ENCODE measurements around the gene LRFN2. TPM values are rescaled to one million over a fixed set of nuclear protein-coding genes. Genes with fewer than 3 reads are reported as not detected.

LRFN2 gene
- total RNA-seq, 1 donor from 2014 or later: 0.35 TPM

GRCh38 chr6:40436685-40437604, 150.2 kb downstream of the LRFN2 start:
- no peaks in the 10 kb centered on the region for H3K9me3 Mint-ChIP-seq
- H3K27ac Mint-ChIP-seq: peak overlapping the region; percentile 63
- H3K4me1 Mint-ChIP-seq: peaks cover 27% of the 10 kb centered on the region
- intact Hi-C loops (cut with micrococcal nuclease): loop anchor here (2.0 to 5.0 kb wide), 2 partner anchors 50 to 108 kb away; no protein-coding TSS in a partner anchor
- peak; percentile 85 for DNase-seq
- peak overlapping the region; percentile 26 for H3K4me3 Mint-ChIP-seq
- H3K27me3 Mint-ChIP-seq: no peaks in the 10 kb centered on the region
- no peaks in the 10 kb centered on the region for H3K36me3 Mint-ChIP-seq (ENCODE audit: low read depth)

- no peaks in the 10 kb centered on the region for H3K36me3 Mint-ChIP-seq (ENCODE audit: low read depth)
Measured at GRCh38 chr6:40432982-40433381, 154.2 kb downstream of the LRFN2 start.

GRCh38 chr6:40431706-40432105, 155.5 kb downstream of the LRFN2 start:
- H3K9me3 Mint-ChIP-seq: no peaks in the 10 kb centered on the region
- no peak for DNase-seq
- no peak overlapping the region for H3K4me3 Mint-ChIP-seq
- no peaks in the 10 kb centered on the region for H3K36me3 Mint-ChIP-seq (ENCODE audit: low read depth)
- intact Hi-C loops (cut with micrococcal nuclease): no loop called here
- H3K27me3 Mint-ChIP-seq: peaks cover 14% of the 10 kb centered on the region
- peaks cover 4% of the 10 kb centered on the region for H3K4me1 Mint-ChIP-seq
- H3K27ac Mint-ChIP-seq: no peak overlapping the region

More at GRCh38 chr6:40432982-40433381, 154.2 kb downstream of the LRFN2 start:
- Mint-ChIP-seq H3K27me3 (peaks cover 12% of the 10 kb centered on the region), H3K27ac (no peak overlapping the region), H3K9me3 (no peaks in the 10 kb centered on the region), H3K4me3 (no peak overlapping the region), H3K4me1 (peaks cover 14% of the 10 kb centered on the region)
- DNase-seq: no peak
- intact Hi-C loops (cut with micrococcal nuclease): no loop called here

- Mint-ChIP-seq H3K4me3 (no peak overlapping the region), H3K4me1 (peaks cover 3% of the 10 kb centered on the region), H3K9me3 (no peaks in the 10 kb centered on the region), H3K27ac (no peak overlapping the region), H3K27me3 (peaks cover 25% of the 10 kb centered on the region), H3K36me3 (ENCODE audit: low read depth) (no peaks in the 10 kb centered on the region)
- DNase-seq: no peak
- intact Hi-C loops (cut with micrococcal nuclease): no loop called here
Measured at GRCh38 chr6:40427196-40427595, 160.0 kb downstream of the LRFN2 start.

- Mint-ChIP-seq H3K4me1 (peaks cover 3% of the 10 kb centered on the region), H3K27ac (no peak overlapping the region), H3K4me3 (no peak overlapping the region), H3K36me3 (ENCODE audit: low read depth) (no peaks in the 10 kb centered on the region), H3K27me3 (peaks cover 27% of the 10 kb centered on the region), H3K9me3 (no peaks in the 10 kb centered on the region)
- intact Hi-C loops (cut with micrococcal nuclease): no loop called here
- no peak for DNase-seq
Measured at GRCh38 chr6:40426346-40427066, 160.7 kb downstream of the LRFN2 start.

- H3K4me1 Mint-ChIP-seq: peaks cover 3% of the 10 kb centered on the region
- no peaks in the 10 kb centered on the region for H3K9me3 Mint-ChIP-seq
- H3K27ac Mint-ChIP-seq: no peak overlapping the region
- no peak for DNase-seq
- intact Hi-C loops (cut with micrococcal nuclease): no loop called here
- H3K36me3 Mint-ChIP-seq (ENCODE audit: low read depth): no peaks in the 10 kb centered on the region
- H3K27me3 Mint-ChIP-seq: peaks cover 25% of the 10 kb centered on the region
- no peak overlapping the region for H3K4me3 Mint-ChIP-seq
Measured at GRCh38 chr6:40425192-40425919, 161.8 kb downstream of the LRFN2 start.

- H3K36me3 Mint-ChIP-seq (ENCODE audit: low read depth): no peaks in the 10 kb centered on the region
- no peak for DNase-seq
- peaks cover 17% of the 10 kb centered on the region for H3K27me3 Mint-ChIP-seq
- no peaks in the 10 kb centered on the region for H3K9me3 Mint-ChIP-seq
- H3K4me1 Mint-ChIP-seq: peaks cover 4% of the 10 kb centered on the region
- no peak overlapping the region for H3K4me3 Mint-ChIP-seq
- intact Hi-C loops (cut with micrococcal nuclease): no loop called here
- no peak overlapping the region for H3K27ac Mint-ChIP-seq
Measured at GRCh38 chr6:40422046-40422445, 165.1 kb downstream of the LRFN2 start.

- intact Hi-C loops (cut with micrococcal nuclease): no loop called here
- no peak overlapping the region for H3K4me3 Mint-ChIP-seq
- DNase-seq: no peak
- H3K4me1 Mint-ChIP-seq: peaks cover 4% of the 10 kb centered on the region
- peaks cover 15% of the 10 kb centered on the region for H3K27me3 Mint-ChIP-seq
- no peak overlapping the region for H3K27ac Mint-ChIP-seq
- no peaks in the 10 kb centered on the region for H3K9me3 Mint-ChIP-seq
- H3K36me3 Mint-ChIP-seq (ENCODE audit: low read depth): no peaks in the 10 kb centered on the region
Measured at GRCh38 chr6:40419946-40420728, 167.0 kb downstream of the LRFN2 start.

GRCh38 chr6:40419377-40419776, 167.8 kb downstream of the LRFN2 start:
- DNase-seq: no peak
- H3K9me3 Mint-ChIP-seq: no peaks in the 10 kb centered on the region
- H3K27me3 Mint-ChIP-seq: peaks cover 14% of the 10 kb centered on the region
- peaks cover 4% of the 10 kb centered on the region for H3K4me1 Mint-ChIP-seq
- no peak overlapping the region for H3K4me3 Mint-ChIP-seq
- intact Hi-C loops (cut with micrococcal nuclease): no loop called here
- no peaks in the 10 kb centered on the region for H3K36me3 Mint-ChIP-seq (ENCODE audit: low read depth)
- no peak overlapping the region for H3K27ac Mint-ChIP-seq

- H3K36me3 Mint-ChIP-seq (ENCODE audit: low read depth): no peaks in the 10 kb centered on the region
- intact Hi-C loops (cut with micrococcal nuclease): no loop called here
Measured at GRCh38 chr6:40417031-40417430, 170.1 kb downstream of the LRFN2 start.

GRCh38 chr6:40414617-40415016, 172.5 kb downstream of the LRFN2 start:
- Mint-ChIP-seq H3K27me3 (peaks cover 9% of the 10 kb centered on the region), H3K27ac (no peak overlapping the region), H3K9me3 (no peaks in the 10 kb centered on the region), H3K4me3 (no peak overlapping the region), H3K4me1 (peaks cover 11% of the 10 kb centered on the region), H3K36me3 (ENCODE audit: low read depth) (no peaks in the 10 kb centered on the region)
- intact Hi-C loops (cut with micrococcal nuclease): no loop called here
- no peak for DNase-seq

More at GRCh38 chr6:40417031-40417430, 170.1 kb downstream of the LRFN2 start:
- peaks cover 6% of the 10 kb centered on the region for H3K27me3 Mint-ChIP-seq
- DNase-seq: no peak
- H3K4me3 Mint-ChIP-seq: no peak overlapping the region
- H3K27ac Mint-ChIP-seq: no peak overlapping the region
- H3K9me3 Mint-ChIP-seq: no peaks in the 10 kb centered on the region
- H3K4me1 Mint-ChIP-seq: peaks cover 11% of the 10 kb centered on the region

- Mint-ChIP-seq H3K27ac (no peak overlapping the region), H3K27me3 (peaks cover 10% of the 10 kb centered on the region), H3K4me1 (peaks cover 16% of the 10 kb centered on the region), H3K36me3 (ENCODE audit: low read depth) (no peaks in the 10 kb centered on the region), H3K4me3 (no peak overlapping the region), H3K9me3 (no peaks in the 10 kb centered on the region)
- intact Hi-C loops (cut with micrococcal nuclease): no loop called here
- no peak for DNase-seq
Measured at GRCh38 chr6:40413239-40413638, 173.9 kb downstream of the LRFN2 start.

- intact Hi-C loops (cut with micrococcal nuclease): no loop called here
- DNase-seq: no peak
- H3K9me3 Mint-ChIP-seq: no peaks in the 10 kb centered on the region
- peaks cover 19% of the 10 kb centered on the region for H3K4me1 Mint-ChIP-seq
- no peak overlapping the region for H3K4me3 Mint-ChIP-seq
- peaks cover 7% of the 10 kb centered on the region for H3K27me3 Mint-ChIP-seq
- no peaks in the 10 kb centered on the region for H3K36me3 Mint-ChIP-seq (ENCODE audit: low read depth)
- H3K27ac Mint-ChIP-seq: no peak overlapping the region
Measured at GRCh38 chr6:40411881-40412280, 175.3 kb downstream of the LRFN2 start.
